ENCODE measurements around the gene NCR3LG1.
A peak's percentile ranks its signal among the peaks of the same experiment; 100 is the strongest.

Gene NCR3LG1

GRCh38 chr11:17395554-17395961 lies 44.0 kb downstream of the NCR3LG1 start:
- no peak for DNase-seq

- no peak for DNase-seq
These were observed 44.4 kb downstream of the NCR3LG1 start for GRCh38 chr11:17395978-17396377.

DNA sequence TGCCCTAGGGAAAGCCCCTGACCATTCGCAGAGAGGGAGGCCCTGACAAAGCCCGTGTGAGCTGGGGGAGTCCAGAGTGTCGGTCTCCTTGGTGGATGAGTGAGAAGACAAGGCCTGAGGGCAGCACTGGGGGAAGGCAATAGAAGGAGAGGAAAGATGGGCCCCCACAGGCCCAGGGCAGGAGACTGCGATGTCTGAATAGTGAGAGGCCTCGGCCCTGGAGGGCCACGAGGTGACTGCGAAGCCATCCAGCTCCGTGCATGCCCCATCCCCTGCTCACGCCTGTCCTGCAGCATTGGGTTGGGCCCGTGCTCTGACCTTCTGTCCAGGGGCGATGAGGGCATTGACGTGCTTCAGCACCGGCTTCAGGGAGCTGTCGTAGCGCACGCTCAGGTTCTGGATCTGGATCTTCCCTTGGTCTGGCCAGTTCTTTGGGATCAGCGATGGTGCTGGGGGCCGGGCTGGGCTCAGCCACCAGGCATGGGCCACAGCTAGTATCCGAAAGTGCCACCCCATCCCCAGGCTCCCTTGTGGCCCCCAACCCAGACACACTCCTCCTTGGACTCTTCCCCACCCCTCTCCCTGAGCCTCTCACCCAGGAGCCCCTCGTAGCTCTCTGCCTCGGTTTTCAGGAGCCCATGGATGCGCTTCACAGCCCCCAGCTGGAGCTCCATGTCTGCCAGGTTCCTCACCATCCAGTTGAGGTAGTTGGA lies 45.2 kb downstream of the NCR3LG1 start:
- no peak for DNase-seq

DNA sequence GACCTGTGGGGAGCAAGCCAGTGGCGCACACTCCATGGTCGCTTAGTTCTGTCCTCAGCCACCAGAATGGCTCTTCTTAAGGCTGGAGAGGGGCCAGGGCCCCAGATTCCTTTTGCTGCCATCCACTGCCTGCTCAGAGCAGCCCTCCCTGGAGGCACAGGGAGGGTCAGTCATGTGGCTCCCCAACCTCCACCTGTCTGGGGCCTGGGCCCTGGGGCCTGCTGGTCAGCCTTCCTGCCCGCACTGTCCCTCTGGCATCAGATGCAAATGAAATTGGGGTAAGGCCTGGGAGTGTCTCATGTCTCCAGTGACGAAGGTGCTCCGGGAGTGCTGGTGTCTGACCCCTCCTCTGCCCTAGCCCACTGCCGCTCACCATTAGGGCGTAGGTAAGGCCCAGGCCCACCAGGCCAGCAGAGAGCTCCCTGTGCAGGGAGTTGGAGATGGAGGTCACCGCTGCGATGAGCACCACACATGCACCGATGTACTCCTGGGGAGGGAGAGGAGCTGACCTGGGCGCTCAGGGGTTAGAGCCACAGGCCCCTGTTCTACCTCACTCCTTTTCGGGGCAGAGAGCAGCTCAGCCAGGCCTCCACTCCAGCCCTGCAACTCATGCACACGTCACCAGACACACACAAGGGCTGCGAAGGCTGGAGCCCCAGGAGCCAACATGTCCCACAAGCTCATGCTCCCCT lies 45.9 kb downstream of the NCR3LG1 start:
- DNase-seq, result no peak

- no peak for DNase-seq
These were observed 47.6 kb downstream of the NCR3LG1 start for GRCh38 chr11:17399236-17399635.

GRCh38 chr11:17400048-17400775 lies 48.6 kb downstream of the NCR3LG1 start:
- DNase-seq, result no peak

GRCh38 chr11:17401316-17401715 lies 49.7 kb downstream of the NCR3LG1 start:
- DNase-seq, result no peak

DNA sequence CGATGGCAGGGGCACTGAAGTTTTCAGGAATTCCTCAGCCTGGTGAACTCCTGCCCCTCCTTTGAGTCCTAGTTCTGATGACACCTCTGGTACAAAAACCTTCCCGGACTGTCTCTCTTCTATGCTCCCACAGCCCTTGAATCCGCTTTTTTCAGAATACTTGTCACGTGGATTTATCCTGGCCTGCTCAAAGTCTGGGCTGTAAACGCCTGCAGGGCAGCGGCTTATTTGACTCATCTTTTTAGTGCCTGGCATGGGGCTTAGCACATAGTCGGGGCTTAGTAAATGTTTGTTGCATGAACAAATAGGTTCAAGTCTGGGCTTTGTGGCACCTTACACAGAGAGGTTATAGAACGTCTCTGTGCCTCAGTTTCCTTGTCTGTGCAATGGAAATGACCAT lies 50.2 kb downstream of the NCR3LG1 start:
- no peak for DNase-seq

DNA sequence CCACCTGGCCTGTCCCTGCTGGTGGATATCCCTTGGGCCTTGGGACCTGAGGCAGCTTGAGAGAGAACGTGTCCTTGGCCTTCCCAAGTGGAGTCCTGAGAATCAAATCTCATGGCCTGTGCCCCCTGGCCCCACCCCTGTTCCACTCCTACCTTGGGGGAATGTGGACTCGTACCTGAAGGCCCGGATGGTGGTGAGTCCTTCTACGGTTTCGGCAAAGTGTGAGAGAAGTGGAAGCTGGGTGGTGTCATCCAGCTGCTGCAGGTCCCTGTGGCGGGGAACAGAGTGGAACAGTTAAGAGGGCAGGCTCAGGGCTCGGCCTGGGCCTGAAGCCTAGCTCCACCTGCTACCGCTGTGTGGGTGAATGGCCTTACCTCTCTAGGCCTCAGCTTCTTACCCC lies 50.9 kb downstream of the NCR3LG1 start:
- DNase-seq, result no peak

DNA sequence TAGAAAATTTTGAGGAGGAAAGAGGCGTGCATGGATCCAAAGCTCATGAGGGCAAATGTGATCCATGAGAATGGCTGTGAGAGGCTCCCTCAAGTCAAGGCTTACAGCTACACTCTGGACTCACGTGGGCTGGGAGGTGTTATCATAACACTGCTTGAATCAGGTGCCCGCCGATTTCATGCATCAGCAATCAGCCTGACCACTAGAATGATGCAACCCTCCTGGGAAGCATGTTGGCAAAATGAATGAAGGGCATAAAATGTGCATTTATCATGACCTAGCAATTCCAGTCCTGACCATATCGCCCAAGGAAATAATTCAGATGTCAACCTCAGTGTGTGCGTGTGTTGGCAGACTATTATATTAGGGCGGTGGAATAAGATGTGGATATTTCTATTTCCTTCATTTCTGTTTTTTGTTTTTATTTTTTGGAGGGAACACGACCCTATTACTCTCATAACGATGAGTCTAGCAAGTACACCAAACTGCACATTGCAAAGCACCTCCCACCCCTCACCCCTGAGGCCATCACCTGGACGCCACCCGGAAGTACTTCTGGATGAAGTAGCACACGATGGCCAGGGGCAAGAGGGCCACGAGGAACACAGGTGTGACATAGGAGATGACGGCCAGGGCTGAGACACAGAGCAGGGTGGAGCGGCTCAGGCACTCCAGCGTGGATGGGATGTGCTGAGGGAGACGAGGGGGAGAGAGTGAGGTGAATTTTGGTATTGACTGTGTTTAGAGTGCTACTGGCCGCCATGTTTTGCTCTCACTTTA lies 52.6 kb downstream of the NCR3LG1 start:
- no peak for DNase-seq

- peak; percentile 36 to 47 for DNase-seq
These were observed 53.8 kb downstream of the NCR3LG1 start for GRCh38 chr11:17405232-17406005.

DNA sequence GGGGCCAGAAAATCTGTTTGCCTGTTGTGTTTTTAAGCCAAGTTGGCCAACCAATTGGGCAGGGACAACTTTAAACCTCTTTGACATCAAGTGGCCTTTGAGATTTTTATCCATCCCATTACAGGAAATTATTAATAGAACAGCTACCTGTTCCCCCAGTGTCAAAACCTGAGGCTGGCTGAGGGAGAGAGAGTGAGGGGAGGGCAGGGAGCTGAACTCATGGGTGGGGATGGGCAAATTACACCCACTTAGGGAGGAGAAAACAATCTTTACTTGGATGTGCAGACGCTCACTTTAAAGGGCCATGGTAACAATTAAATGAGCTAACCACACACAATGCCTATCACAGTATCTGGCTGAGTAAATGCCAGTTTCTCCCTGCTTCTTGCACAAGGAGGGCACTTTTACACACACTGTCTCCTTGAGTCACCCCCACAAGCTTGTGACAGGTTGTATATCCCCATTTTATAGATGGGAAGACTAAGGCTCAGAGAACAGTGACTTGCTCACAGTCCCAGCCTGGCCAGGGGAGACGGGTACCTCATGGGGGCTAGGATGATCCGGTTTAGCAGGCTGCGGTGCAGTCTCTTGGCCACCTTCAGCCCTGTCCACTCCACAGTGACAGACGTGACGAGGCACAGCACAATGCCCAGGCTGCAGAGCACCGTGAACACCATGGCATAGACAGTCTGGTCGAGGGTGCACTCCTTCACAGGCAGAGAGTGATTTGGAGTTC lies 54.6 kb downstream of the NCR3LG1 start:
- DNase-seq, result no peak

DNA sequence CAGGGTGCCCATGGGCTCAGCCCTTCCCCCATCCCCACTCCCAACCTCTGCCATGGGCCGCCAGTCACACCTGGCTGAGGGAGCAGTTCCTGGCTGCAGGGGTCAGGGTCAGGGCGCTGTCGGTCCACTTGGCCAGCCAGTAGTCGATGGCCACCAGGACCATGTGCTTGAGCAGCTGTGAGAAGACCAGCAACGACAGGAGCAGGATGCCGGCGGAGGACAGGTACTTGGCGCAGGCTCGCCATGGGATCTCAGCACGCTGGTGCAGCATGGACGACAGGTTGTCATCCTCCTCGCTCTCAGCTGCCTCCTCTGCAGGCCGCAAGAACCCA lies 55.2 kb downstream of the NCR3LG1 start:
- no peak for DNase-seq

DNA sequence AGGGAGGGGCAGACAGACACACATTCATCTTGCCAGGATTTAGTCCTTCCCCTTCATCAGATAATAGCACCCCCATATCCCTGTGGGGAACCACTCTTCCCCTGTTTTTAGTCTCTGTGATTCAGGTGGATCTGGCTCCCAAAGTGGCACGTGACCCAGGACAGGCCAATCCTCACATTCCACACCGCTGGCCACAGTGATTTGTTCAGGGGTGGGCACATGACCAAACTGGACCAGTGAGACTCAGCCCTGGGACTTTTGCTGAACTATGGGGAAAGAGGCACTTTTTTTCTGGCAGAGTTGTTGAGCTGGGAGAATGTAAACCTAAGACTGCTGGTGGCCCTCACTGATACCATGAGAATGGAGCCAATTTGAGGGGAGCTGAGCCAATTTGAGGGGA lies 56.0 kb downstream of the NCR3LG1 start:
- DNase-seq, result no peak

DNA sequence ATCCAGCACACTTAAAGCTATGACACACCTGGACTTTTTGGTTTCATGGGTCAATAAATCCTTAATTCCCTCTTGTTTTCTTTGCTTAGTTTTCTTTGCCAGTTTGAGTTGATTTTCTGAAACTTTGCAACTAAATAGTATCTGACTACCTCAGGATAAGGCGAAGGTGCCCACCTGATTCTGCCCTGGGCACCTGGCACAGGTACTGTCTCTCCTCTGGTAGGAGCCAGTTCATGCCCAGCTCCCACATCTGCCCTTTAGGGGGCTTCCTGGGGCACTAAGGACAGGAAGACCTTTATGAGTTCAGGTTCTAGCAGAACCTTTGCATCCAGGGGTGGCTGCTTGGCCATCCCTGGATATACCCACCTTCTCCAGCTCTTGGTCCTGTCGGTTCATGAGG lies 56.4 kb downstream of the NCR3LG1 start:
- no peak for DNase-seq

GRCh38 chr11:17408641-17409040 lies 57.0 kb downstream of the NCR3LG1 start:
- DNase-seq, result no peak

DNA sequence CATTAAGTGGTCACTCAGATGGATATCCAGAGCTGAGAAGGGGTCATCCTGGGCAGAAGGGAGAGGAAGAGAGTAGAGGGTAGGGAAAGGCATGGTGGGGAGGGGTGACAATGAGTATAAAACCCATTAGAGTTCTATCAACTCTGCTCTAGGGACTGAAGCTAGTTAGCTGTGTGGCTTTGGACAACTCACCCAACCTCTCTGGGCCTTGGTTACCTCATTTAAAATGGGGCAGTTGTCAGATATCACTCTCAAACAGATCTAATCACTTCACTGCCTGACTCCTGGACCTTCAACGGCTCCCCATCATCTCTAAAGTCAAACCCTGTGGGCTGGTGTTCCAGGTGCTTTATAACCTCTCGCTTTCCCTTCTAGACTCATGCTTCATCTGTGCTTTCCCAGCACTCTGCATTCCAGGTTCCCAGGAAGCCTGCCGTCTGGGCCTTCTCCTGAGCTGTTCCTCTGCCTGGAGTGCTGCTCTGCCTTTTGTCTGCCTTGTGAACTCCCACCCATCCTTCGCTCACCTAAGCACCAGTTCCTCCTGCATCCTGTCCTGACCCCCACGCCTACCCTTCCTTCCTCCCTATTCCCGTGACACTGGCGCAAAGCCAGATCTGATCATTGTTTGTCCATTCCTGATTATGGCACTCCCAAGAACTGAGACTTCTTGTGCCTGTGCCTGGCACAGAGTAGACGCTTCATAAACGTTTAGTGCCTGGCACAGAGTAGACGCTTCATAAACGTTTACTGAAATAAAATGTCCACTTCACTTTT lies 59.2 kb downstream of the NCR3LG1 start:
- no peak for DNase-seq

DNA sequence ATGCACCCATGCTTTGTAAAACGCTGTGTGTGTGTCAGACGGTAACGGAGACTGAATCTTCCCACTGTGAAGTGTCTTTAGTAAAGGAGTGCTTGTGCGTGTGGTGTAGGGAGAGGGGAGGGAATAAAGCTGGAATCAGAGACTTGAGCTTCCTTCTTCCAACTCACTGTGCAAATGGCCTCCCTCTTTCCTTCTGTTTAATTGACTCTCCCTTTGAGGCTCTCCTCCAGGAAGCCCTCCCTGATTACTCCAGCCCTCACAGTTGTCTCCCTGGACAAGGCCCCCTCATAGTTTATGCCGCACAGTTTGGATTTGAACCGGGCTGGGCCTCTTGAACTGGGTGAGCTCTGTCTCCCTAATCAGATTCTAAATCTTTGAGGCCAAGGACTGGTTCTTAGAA lies 59.8 kb downstream of the NCR3LG1 start:
- no peak for DNase-seq

- peak in 1 of 2 experiments; percentile 13 for DNase-seq
These were observed 61.0 kb downstream of the NCR3LG1 start for GRCh38 chr11:17412488-17413180.
